Ishikawa (cell line): ENCODE results near the gene CCDC68.

Source experiments
- CEBPB ChIP-seq: IDR thresholded peaks from 2 replicates; pipeline ENCODE4 v1.6.1; 2012
- CREB1 ChIP-seq: IDR thresholded peaks from 2 replicates; pipeline ENCODE4 v1.6.1; 2012; ENCODE audit warnings: low read depth
- EGR1 ChIP-seq: IDR thresholded peaks from 2 replicates; pipeline ENCODE4 v1.6.1; 2012
- FOXM1 ChIP-seq: IDR thresholded peaks from 2 replicates; pipeline ENCODE4 v1.6.1; 2012; ENCODE audit warnings: low read depth, borderline replicate concordance
- MAX ChIP-seq: IDR thresholded peaks from 2 replicates; pipeline ENCODE4 v1.6.1; 2012
- RAD21 ChIP-seq: IDR thresholded peaks from 2 replicates; pipeline ENCODE4 v1.6.1; 2012; ENCODE audit warnings: low read depth
- REST ChIP-seq: IDR thresholded peaks from 2 replicates; pipeline ENCODE4 v1.6.1; 2012; ENCODE audit warnings: low read depth, mild to moderate bottlenecking
- USF1 ChIP-seq: IDR thresholded peaks from 2 replicates; pipeline ENCODE4 v1.6.1; 2012
- YY1 ChIP-seq: IDR thresholded peaks from 2 replicates; pipeline ENCODE4 v1.6.1; 2012; ENCODE audit warnings: low read depth

GRCh38 chr18:54911551-54911950 is 47.7 kb downstream of the CCDC68 start:
- TF ChIP-seq RAD21 = no peak
- no peak for TF ChIP-seq YY1
- no peak for TF ChIP-seq MAX
- no peak for TF ChIP-seq EGR1
- TF ChIP-seq CEBPB = no peak
- no peak for TF ChIP-seq REST
- no peak for TF ChIP-seq FOXM1
- TF ChIP-seq CREB1 = no peak
- no peak for TF ChIP-seq USF1
